GM19438 (cell line): ENCODE results near the gene VPS37B.

Experiments
- ATAC-seq: cut with Tn5 transposase; IDR thresholded peaks from one replicate; pipeline ENCODE4 v1.9.1; 2021; ENCODE audit warnings: low read depth; ENCODE audit not compliant: unreplicated experiment

Gene VPS37B

GRCh38 chr12:122844366-122844971 is 51.5 kb downstream of the VPS37B start:
- no peak for ATAC-seq

GRCh38 chr12:122843455-122843854 is 52.5 kb downstream of the VPS37B start:
- ATAC-seq = no peak

GRCh38 chr12:122842505-122843405 is 53.2 kb downstream of the VPS37B start:
- no peak for ATAC-seq

- ATAC-seq = no peak
Observed at GRCh38 chr12:122841544-122842321, 54.2 kb downstream of the VPS37B start.

- ATAC-seq = no peak
Observed at GRCh38 chr12:122840580-122841513, 55.1 kb downstream of the VPS37B start.

GRCh38 chr12:122839907-122840554 is 55.9 kb downstream of the VPS37B start:
- ATAC-seq = no peak

- no peak for ATAC-seq
Observed at GRCh38 chr12:122838841-122839240, 57.1 kb downstream of the VPS37B start.

- ATAC-seq = no peak
Observed at GRCh38 chr12:122837306-122838265, 58.3 kb downstream of the VPS37B start.

GRCh38 chr12:122836027-122836921 is 59.6 kb downstream of the VPS37B start:
- ATAC-seq = no peak

- ATAC-seq = no peak
Observed at GRCh38 chr12:122835750-122836026, 60.2 kb downstream of the VPS37B start.

- no peak for ATAC-seq
Observed at GRCh38 chr12:122834921-122835749, 60.8 kb downstream of the VPS37B start, which contains the start of gene HIP1R. Gene HIP1R (plus strand): TSS chr12:122835457. CDS start chr12:122835551, 94 bp downstream.

GRCh38 chr12:122834104-122834920 is 61.6 kb downstream of the VPS37B start:
- ATAC-seq = no peak

- ATAC-seq = no peak
Observed at GRCh38 chr12:122830517-122831214, 65.3 kb downstream of the VPS37B start.

- no peak for ATAC-seq
Observed at GRCh38 chr12:122827258-122827657, 68.7 kb downstream of the VPS37B start.
